ENCODE measurements around the gene MRPL32. TPM values are rescaled to one million over a fixed set of nuclear protein-coding genes. Genes with fewer than 3 reads are reported as not detected.

Gene MRPL32
- total RNA-seq, 1 experiment from 2014 or later = 52.8 TPM

DNA sequence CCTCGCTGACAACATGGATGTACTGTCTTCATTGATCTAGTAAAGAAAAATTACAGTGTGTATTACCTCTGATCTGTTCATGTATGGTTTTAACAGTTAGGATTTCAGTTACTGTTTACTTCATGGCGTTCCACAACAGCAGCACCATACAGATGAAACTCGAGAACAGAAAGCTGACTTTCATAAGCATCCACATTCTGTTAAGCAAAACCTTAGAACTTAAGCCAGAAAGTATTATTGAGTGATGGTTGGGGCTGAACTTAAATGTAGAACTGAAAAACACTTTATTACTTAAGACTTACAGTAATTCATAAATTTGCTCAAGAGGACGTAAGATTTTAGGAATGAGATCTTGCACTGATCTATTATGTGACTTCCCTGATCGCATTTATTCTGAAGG lies 3.7 kb downstream of the MRPL32 start:
- Histone ChIP-seq H3K9me3 (ENCODE audit: control insufficient read depth, insufficient read depth, low read depth, low read length) (no peaks in the 10 kb centered on the region), H3K4me1 (ENCODE audit: control insufficient read depth, insufficient read depth, low read length) (peaks cover 7% of the 10 kb centered on the region), H3K36me3 (ENCODE audit: control insufficient read depth, insufficient read depth, low read length) (peaks cover 42% of the 10 kb centered on the region), H3K4me3 (ENCODE audit: low read depth in 2 of 2, low read length in 2 of 2) (no peak overlapping the region), H3K27me3 (ENCODE audit: control insufficient read depth, insufficient read depth, low read length) (no peaks in the 10 kb centered on the region), H3K27ac (ENCODE audit: low read length) (no peak overlapping the region)
- ATAC-seq (no peak), DNase-seq (ENCODE audit: low read depth, low spot score) (no peak)
- CTCF ChIA-PET = no interaction called here
- in situ Hi-C loops (cut with HindIII; ENCODE audit: low pct_unique_long_range_greater_than_20kb, low sequenced_read_pairs) (no loop called here), intact Hi-C loops (cut with micrococcal nuclease; ENCODE audit: unreplicated experiment) (no loop called here)
- BruUV-seq (replicated peaks) = no TSS peak
- no peak for TF ChIP-seq SIN3A (IDR thresholded peaks at IDR 0.05; ENCODE audit: borderline replicate concordance, insufficient read depth, low read depth, low read length)
- no peak for TF ChIP-seq POLR2AphosphoS5 (IDR thresholded peaks at IDR 0.05; ENCODE audit: low read depth, low read length)
- TF ChIP-seq TCF7L2 (IDR thresholded peaks at IDR 0.05; ENCODE audit: low read depth, low read length) = no peak
- TF ChIP-seq, protein P1, sequence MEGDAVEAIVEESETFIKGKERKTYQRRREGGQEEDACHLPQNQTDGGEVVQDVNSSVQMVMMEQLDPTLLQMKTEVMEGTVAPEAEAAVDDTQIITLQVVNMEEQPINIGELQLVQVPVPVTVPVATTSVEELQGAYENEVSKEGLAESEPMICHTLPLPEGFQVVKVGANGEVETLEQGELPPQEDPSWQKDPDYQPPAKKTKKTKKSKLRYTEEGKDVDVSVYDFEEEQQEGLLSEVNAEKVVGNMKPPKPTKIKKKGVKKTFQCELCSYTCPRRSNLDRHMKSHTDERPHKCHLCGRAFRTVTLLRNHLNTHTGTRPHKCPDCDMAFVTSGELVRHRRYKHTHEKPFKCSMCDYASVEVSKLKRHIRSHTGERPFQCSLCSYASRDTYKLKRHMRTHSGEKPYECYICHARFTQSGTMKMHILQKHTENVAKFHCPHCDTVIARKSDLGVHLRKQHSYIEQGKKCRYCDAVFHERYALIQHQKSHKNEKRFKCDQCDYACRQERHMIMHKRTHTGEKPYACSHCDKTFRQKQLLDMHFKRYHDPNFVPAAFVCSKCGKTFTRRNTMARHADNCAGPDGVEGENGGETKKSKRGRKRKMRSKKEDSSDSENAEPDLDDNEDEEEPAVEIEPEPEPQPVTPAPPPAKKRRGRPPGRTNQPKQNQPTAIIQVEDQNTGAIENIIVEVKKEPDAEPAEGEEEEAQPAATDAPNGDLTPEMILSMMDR (IDR thresholded peaks at IDR 0.05) = no peak
- TF ChIP-seq, protein P2, sequence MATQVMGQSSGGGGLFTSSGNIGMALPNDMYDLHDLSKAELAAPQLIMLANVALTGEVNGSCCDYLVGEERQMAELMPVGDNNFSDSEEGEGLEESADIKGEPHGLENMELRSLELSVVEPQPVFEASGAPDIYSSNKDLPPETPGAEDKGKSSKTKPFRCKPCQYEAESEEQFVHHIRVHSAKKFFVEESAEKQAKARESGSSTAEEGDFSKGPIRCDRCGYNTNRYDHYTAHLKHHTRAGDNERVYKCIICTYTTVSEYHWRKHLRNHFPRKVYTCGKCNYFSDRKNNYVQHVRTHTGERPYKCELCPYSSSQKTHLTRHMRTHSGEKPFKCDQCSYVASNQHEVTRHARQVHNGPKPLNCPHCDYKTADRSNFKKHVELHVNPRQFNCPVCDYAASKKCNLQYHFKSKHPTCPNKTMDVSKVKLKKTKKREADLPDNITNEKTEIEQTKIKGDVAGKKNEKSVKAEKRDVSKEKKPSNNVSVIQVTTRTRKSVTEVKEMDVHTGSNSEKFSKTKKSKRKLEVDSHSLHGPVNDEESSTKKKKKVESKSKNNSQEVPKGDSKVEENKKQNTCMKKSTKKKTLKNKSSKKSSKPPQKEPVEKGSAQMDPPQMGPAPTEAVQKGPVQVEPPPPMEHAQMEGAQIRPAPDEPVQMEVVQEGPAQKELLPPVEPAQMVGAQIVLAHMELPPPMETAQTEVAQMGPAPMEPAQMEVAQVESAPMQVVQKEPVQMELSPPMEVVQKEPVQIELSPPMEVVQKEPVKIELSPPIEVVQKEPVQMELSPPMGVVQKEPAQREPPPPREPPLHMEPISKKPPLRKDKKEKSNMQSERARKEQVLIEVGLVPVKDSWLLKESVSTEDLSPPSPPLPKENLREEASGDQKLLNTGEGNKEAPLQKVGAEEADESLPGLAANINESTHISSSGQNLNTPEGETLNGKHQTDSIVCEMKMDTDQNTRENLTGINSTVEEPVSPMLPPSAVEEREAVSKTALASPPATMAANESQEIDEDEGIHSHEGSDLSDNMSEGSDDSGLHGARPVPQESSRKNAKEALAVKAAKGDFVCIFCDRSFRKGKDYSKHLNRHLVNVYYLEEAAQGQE (IDR thresholded peaks at IDR 0.05; ENCODE audit: insufficient read depth in 1 of 2, low read depth in 2 of 2, low read length in 1 of 2) = no peak
- POLR2A ChIA-PET = no interaction called here

DNA sequence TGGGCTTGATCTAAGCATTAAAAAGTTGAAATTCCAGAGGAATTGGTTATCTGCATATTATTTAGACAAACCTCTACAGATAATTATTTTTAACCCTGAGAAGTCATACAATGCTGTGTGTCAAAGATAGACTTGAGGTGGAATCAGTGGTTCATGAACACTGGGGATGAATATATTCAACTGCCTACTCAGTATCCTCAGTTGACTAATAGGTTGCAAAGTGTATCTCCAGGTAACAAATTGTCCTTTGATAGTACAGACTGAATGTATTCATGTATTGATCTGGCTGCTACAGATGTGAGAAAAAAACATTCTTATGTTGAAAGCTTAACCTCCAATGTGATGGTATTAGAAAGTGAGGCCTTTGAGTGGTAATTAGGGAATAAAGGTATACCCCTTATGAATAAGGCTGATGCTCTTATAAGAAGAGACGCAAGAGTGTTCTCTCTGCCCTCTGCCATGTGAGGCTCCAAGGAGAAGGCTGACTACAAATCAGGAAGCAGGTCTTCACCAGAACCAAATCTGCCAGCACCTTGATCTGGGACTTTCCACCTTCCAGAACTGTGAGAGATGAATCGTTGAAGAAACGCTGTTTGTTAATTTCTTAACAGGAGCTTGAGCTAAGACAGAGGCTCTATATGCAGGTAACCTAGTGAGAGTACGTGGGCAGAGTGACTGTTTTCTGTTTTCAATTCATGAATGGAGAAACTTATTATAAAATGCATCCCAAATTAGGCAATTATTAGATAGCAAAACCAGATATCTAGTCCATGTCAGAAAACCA lies 7.5 kb downstream of the MRPL32 start:
- in situ Hi-C loops (cut with HindIII; ENCODE audit: low pct_unique_long_range_greater_than_20kb, low sequenced_read_pairs) = no loop called here

More for the DNA sequence above, 7.5 kb downstream of the MRPL32 start:
- CTCF ChIA-PET = no interaction called here
- Histone ChIP-seq H3K36me3 (ENCODE audit: control insufficient read depth, insufficient read depth, low read length) (peaks cover 33% of the 10 kb centered on the region), H3K9me3 (ENCODE audit: control insufficient read depth, insufficient read depth, low read depth, low read length) (no peaks in the 10 kb centered on the region), H3K27ac (ENCODE audit: low read length) (no peak overlapping the region), H3K4me1 (ENCODE audit: control insufficient read depth, insufficient read depth, low read length) (no peaks in the 10 kb centered on the region), H3K27me3 (ENCODE audit: control insufficient read depth, insufficient read depth, low read length) (no peaks in the 10 kb centered on the region), H3K4me3 (ENCODE audit: low read depth in 2 of 2, low read length in 2 of 2) (no peak overlapping the region)
- ATAC-seq (no peak), DNase-seq (ENCODE audit: low read depth, low spot score) (no peak)
- intact Hi-C loops (cut with micrococcal nuclease; ENCODE audit: unreplicated experiment) = loop anchor here (5.0 to 10.0 kb wide), 3 partner anchors 165 to 785 kb away; partner anchors contain the start of gene COA1
- TF ChIP-seq, protein P2 (IDR thresholded peaks at IDR 0.05; ENCODE audit: insufficient read depth in 1 of 2, low read depth in 2 of 2, low read length in 1 of 2) = no peak
- TF ChIP-seq TCF7L2 (IDR thresholded peaks at IDR 0.05; ENCODE audit: low read depth, low read length) = no peak
- no peak for TF ChIP-seq SIN3A (IDR thresholded peaks at IDR 0.05; ENCODE audit: borderline replicate concordance, insufficient read depth, low read depth, low read length)
- no peak; the same call in 1 of the 2 replicates for TF ChIP-seq POLR2AphosphoS5 (IDR thresholded peaks at IDR 0.05; ENCODE audit: low read depth, low read length)
- TF ChIP-seq, protein P1 (IDR thresholded peaks at IDR 0.05) = no peak
- BruUV-seq (replicated peaks) = no TSS peak
- POLR2A ChIA-PET = no interaction called here
